Lower leg skin (tissue), 4 donors: ENCODE results near the gene SLC35F5. TPM values are rescaled to one million over a fixed set of nuclear protein-coding genes. Genes with fewer than 3 reads are reported as not detected.
"Not testable (repeated sequence)": the region's sequence is repeated elsewhere in the genome, so short reads cannot be mapped to it uniquely, and the experiment has no call there.

ENCODE experiments used
- DNase-seq, 2 donors: peaks; one replicate each; pipeline ENCODE4 v3.0.0-alpha.2; 2019; ENCODE audit warnings: low spot score in 2 of 2
- H3K4me3 ChIP-seq: fragments of 200-600 bp; sonication (generic); 2 replicates; pipeline ENCODE4 v1.5.1; 2017; ENCODE audit warnings: mild to moderate bottlenecking, low read depth; ENCODE audit not compliant: poor library complexity, severe bottlenecking
- CTCF ChIP-seq, 3 donors: fragments of 450-650 bp; IDR thresholded peaks; one replicate each; pipeline ENCODE4 v1.5.1; 2016; ENCODE audit warnings: antibody characterized with exemption in 3 of 3, mild to moderate bottlenecking in 3 of 3, moderate library complexity in 2 of 3
- POLR2A ChIP-seq, 2 donors: fragments of 450-650 bp; IDR thresholded peaks; one replicate each; pipeline ENCODE4 v1.6.1; 2016 to 2017; ENCODE audit warnings: antibody characterized with exemption in 2 of 2, mild to moderate bottlenecking in 1 of 2, moderate library complexity in 1 of 2
- WGBS, 2 donors: methylation state at CpG; one replicate each; pipeline ENCODE4 v1.1.5; 2018; 5-methylcytosine and 5-hydroxymethylcytosine counted together
- intact Hi-C: fragments of 100-400 bp; cut with DNase I; formaldehyde crosslinking; loops from one replicate; pipeline ENCODE4 v1.15.0; 2023; ENCODE audit warnings: low total_unique reads
- total RNA-seq, 4 donors: library from RNA; depleted of rRNA; stranded (reverse); fragments of >200 nt; gene quantifications; one replicate each; pipeline ENCODE4 v1.1.0, GENCODE V29; 2016

The SLC35F5 gene
- total RNA-seq, 4 donors from 2014 or later: 75.1 to 126 (median 81.9) TPM

- no peak for TF ChIP-seq POLR2A (IDR thresholded peaks at IDR 0.05)
- no peak for TF ChIP-seq CTCF (IDR thresholded peaks at IDR 0.05)
- no peak overlapping the region for H3K4me3 ChIP-seq
- intact Hi-C loops: no loop called here
- no peak for DNase-seq
- WGBS, 2 donors: 76 to 79% methylated on average over 2 of the region's 2 CpGs
These were observed 79.1 kb downstream of the SLC35F5 start for GRCh38 chr2:113677330-113677729.

GRCh38 chr2:113676623-113677266, 79.7 kb downstream of the SLC35F5 start:
- intact Hi-C loops: no loop called here
- no peak for DNase-seq
- WGBS, 2 donors: 86 to 95% methylated on average over 4 of the region's 4 CpGs
- no peak overlapping the region for H3K4me3 ChIP-seq
- TF ChIP-seq POLR2A (IDR thresholded peaks at IDR 0.05) (no peak), CTCF (IDR thresholded peaks at IDR 0.05) (no peak)

- WGBS, 2 donors: 61 to 63% methylated on average over 9 of the region's 9 CpGs
- DNase-seq: no peak
- intact Hi-C loops: no loop called here
- TF ChIP-seq CTCF (IDR thresholded peaks at IDR 0.05) (no peak), POLR2A (IDR thresholded peaks at IDR 0.05) (no peak)
- no peak overlapping the region for H3K4me3 ChIP-seq
These were observed 80.6 kb downstream of the SLC35F5 start for GRCh38 chr2:113675875-113676274.

GRCh38 chr2:113672326-113672932, 84.0 kb downstream of the SLC35F5 start:
- no peak overlapping the region for H3K4me3 ChIP-seq
- TF ChIP-seq CTCF (IDR thresholded peaks at IDR 0.05): no peak
- no peak for TF ChIP-seq POLR2A (IDR thresholded peaks at IDR 0.05)
- intact Hi-C loops: no loop called here
- 64 to 70% methylated on average over 7 of the region's 7 CpGs for WGBS, 2 donors
- DNase-seq: no peak

GRCh38 chr2:113669013-113669412, 87.4 kb downstream of the SLC35F5 start:
- H3K4me3 ChIP-seq, intact Hi-C loops, DNase-seq: not testable (repeated sequence)
- WGBS, 2 donors: 86% methylated on average over 10 to 19 of the region's 21 CpGs

GRCh38 chr2:113664761-113665533, 91.5 kb downstream of the SLC35F5 start:
- 84 to 87% methylated on average over 6 of the region's 6 CpGs for WGBS, 2 donors
- intact Hi-C loops, DNase-seq, H3K4me3 ChIP-seq: not testable (repeated sequence)

- DNase-seq, intact Hi-C loops, H3K4me3 ChIP-seq: not testable (repeated sequence)
- WGBS, 2 donors: 60 to 75% methylated on average over 10 of the region's 10 CpGs
These were observed 93.0 kb downstream of the SLC35F5 start for GRCh38 chr2:113663285-113664060.
